Measurements from ENCODE around the gene SESN3.

The SESN3 gene

GRCh38 chr11:95175818-95176380, 55.1 kb downstream of the SESN3 start:
- Histone ChIP-seq H3K9me3 (ENCODE audit: low read depth, low read length) (no peaks in the 10 kb centered on the region), H3K27ac (no peak overlapping the region), H3K4me3 (no peak overlapping the region), H3K9ac (ENCODE audit: insufficient read length) (no peak overlapping the region), H3K36me3 (ENCODE audit: insufficient read depth, low read length) (no peaks in the 10 kb centered on the region)
- TF ChIP-seq FOXP2 (optimal IDR thresholded peaks at IDR 0.05; ENCODE audit: control extremely low read depth, extremely low read length, insufficient read depth) (no peak), POLR2AphosphoS5 (IDR thresholded peaks at IDR 0.05; ENCODE audit: borderline replicate concordance, low read depth, low read length) (no peak), EZH2 (IDR thresholded peaks at IDR 0.05) (no peak)
- no peak for DNase-seq (ENCODE audit: low read depth, low spot score)

GRCh38 chr11:95170294-95170693, 60.7 kb downstream of the SESN3 start:
- DNase-seq (ENCODE audit: low read depth, low spot score) = no peak
- Histone ChIP-seq H3K9me3 (ENCODE audit: low read depth, low read length) (no peaks in the 10 kb centered on the region), H3K36me3 (ENCODE audit: insufficient read depth, low read length) (no peaks in the 10 kb centered on the region), H3K9ac (ENCODE audit: insufficient read length) (no peak overlapping the region), H3K27ac (no peak overlapping the region), H3K4me3 (no peak overlapping the region)
- TF ChIP-seq FOXP2 (optimal IDR thresholded peaks at IDR 0.05; ENCODE audit: control extremely low read depth, extremely low read length, insufficient read depth) (no peak), POLR2AphosphoS5 (IDR thresholded peaks at IDR 0.05; ENCODE audit: borderline replicate concordance, low read depth, low read length) (no peak), EZH2 (IDR thresholded peaks at IDR 0.05) (no peak)

GRCh38 chr11:95166781-95167180, 64.2 kb downstream of the SESN3 start:
- no peak for DNase-seq (ENCODE audit: low read depth, low spot score)
- H3K27ac ChIP-seq = no peak overlapping the region
- H3K9ac ChIP-seq (ENCODE audit: insufficient read length) = no peak overlapping the region
- H3K4me3 ChIP-seq = no peak overlapping the region
- H3K9me3 ChIP-seq (ENCODE audit: low read depth, low read length) = no peaks in the 10 kb centered on the region
- H3K36me3 ChIP-seq (ENCODE audit: insufficient read depth, low read length) = no peaks in the 10 kb centered on the region
- TF ChIP-seq FOXP2 (optimal IDR thresholded peaks at IDR 0.05; ENCODE audit: control extremely low read depth, extremely low read length, insufficient read depth) (no peak), POLR2AphosphoS5 (IDR thresholded peaks at IDR 0.05; ENCODE audit: borderline replicate concordance, low read depth, low read length) (no peak), EZH2 (IDR thresholded peaks at IDR 0.05) (no peak)

GRCh38 chr11:95165638-95166037, 65.4 kb downstream of the SESN3 start:
- Histone ChIP-seq H3K36me3 (ENCODE audit: insufficient read depth, low read length) (no peaks in the 10 kb centered on the region), H3K4me3 (no peak overlapping the region), H3K27ac (no peak overlapping the region), H3K9ac (ENCODE audit: insufficient read length) (no peak overlapping the region), H3K9me3 (ENCODE audit: low read depth, low read length) (no peaks in the 10 kb centered on the region)
- no peak for TF ChIP-seq EZH2 (IDR thresholded peaks at IDR 0.05)
- TF ChIP-seq FOXP2 (optimal IDR thresholded peaks at IDR 0.05; ENCODE audit: control extremely low read depth, extremely low read length, insufficient read depth) = no peak
- no peak for TF ChIP-seq POLR2AphosphoS5 (IDR thresholded peaks at IDR 0.05; ENCODE audit: borderline replicate concordance, low read depth, low read length)
- DNase-seq (ENCODE audit: low read depth, low spot score) = no peak

- no peak overlapping the region for H3K27ac ChIP-seq
- no peak for DNase-seq (ENCODE audit: low read depth, low spot score)
Observed at GRCh38 chr11:95163106-95163505, 67.9 kb downstream of the SESN3 start.

GRCh38 chr11:95161248-95161647, 69.8 kb downstream of the SESN3 start:
- TF ChIP-seq POLR2AphosphoS5 (IDR thresholded peaks at IDR 0.05; ENCODE audit: borderline replicate concordance, low read depth, low read length) = no peak
- TF ChIP-seq FOXP2 (optimal IDR thresholded peaks at IDR 0.05; ENCODE audit: control extremely low read depth, extremely low read length, insufficient read depth) = no peak
- no peak for TF ChIP-seq EZH2 (IDR thresholded peaks at IDR 0.05)
- no peak overlapping the region for H3K4me3 ChIP-seq

More at GRCh38 chr11:95163106-95163505, 67.9 kb downstream of the SESN3 start:
- H3K4me3 ChIP-seq = no peak overlapping the region
- H3K36me3 ChIP-seq (ENCODE audit: insufficient read depth, low read length) = no peaks in the 10 kb centered on the region
- TF ChIP-seq FOXP2 (optimal IDR thresholded peaks at IDR 0.05; ENCODE audit: control extremely low read depth, extremely low read length, insufficient read depth) (no peak), POLR2AphosphoS5 (IDR thresholded peaks at IDR 0.05; ENCODE audit: borderline replicate concordance, low read depth, low read length) (no peak), EZH2 (IDR thresholded peaks at IDR 0.05) (no peak)
- no peak overlapping the region for H3K9ac ChIP-seq (ENCODE audit: insufficient read length)
- H3K9me3 ChIP-seq (ENCODE audit: low read depth, low read length) = no peaks in the 10 kb centered on the region

GRCh38 chr11:95157824-95158223, 73.2 kb downstream of the SESN3 start:
- no peak overlapping the region for H3K4me3 ChIP-seq
- TF ChIP-seq EZH2 (IDR thresholded peaks at IDR 0.05) = no peak
- TF ChIP-seq FOXP2 (optimal IDR thresholded peaks at IDR 0.05; ENCODE audit: control extremely low read depth, extremely low read length, insufficient read depth) = no peak
- no peak for TF ChIP-seq POLR2AphosphoS5 (IDR thresholded peaks at IDR 0.05; ENCODE audit: borderline replicate concordance, low read depth, low read length)

More at GRCh38 chr11:95161248-95161647, 69.8 kb downstream of the SESN3 start:
- DNase-seq (ENCODE audit: low read depth, low spot score) = no peak
- no peak overlapping the region for H3K27ac ChIP-seq
- H3K9me3 ChIP-seq (ENCODE audit: low read depth, low read length) = no peaks in the 10 kb centered on the region
- no peaks in the 10 kb centered on the region for H3K36me3 ChIP-seq (ENCODE audit: insufficient read depth, low read length)
- H3K9ac ChIP-seq (ENCODE audit: insufficient read length) = no peak overlapping the region

GRCh38 chr11:95156916-95157541, 74.0 kb downstream of the SESN3 start:
- no peak for DNase-seq (ENCODE audit: low read depth, low spot score)

More at GRCh38 chr11:95157824-95158223, 73.2 kb downstream of the SESN3 start:
- Histone ChIP-seq H3K9me3 (ENCODE audit: low read depth, low read length) (no peaks in the 10 kb centered on the region), H3K9ac (ENCODE audit: insufficient read length) (no peak overlapping the region), H3K36me3 (ENCODE audit: insufficient read depth, low read length) (no peaks in the 10 kb centered on the region), H3K27ac (no peak overlapping the region)
- no peak for DNase-seq (ENCODE audit: low read depth, low spot score)

More at GRCh38 chr11:95156916-95157541, 74.0 kb downstream of the SESN3 start:
- Histone ChIP-seq H3K9me3 (ENCODE audit: low read depth, low read length) (no peaks in the 10 kb centered on the region), H3K27ac (no peak overlapping the region), H3K9ac (ENCODE audit: insufficient read length) (no peak overlapping the region), H3K4me3 (no peak overlapping the region), H3K36me3 (ENCODE audit: insufficient read depth, low read length) (no peaks in the 10 kb centered on the region)
- no peak for TF ChIP-seq FOXP2 (optimal IDR thresholded peaks at IDR 0.05; ENCODE audit: control extremely low read depth, extremely low read length, insufficient read depth)
- TF ChIP-seq EZH2 (IDR thresholded peaks at IDR 0.05) = no peak
